ENCODE data around the gene STARD10. TPM values are rescaled to one million over a fixed set of nuclear protein-coding genes. Genes with fewer than 3 reads are reported as not detected.

The STARD10 gene
- polyA plus RNA-seq, 1 donor: 49.5 TPM

DNA sequence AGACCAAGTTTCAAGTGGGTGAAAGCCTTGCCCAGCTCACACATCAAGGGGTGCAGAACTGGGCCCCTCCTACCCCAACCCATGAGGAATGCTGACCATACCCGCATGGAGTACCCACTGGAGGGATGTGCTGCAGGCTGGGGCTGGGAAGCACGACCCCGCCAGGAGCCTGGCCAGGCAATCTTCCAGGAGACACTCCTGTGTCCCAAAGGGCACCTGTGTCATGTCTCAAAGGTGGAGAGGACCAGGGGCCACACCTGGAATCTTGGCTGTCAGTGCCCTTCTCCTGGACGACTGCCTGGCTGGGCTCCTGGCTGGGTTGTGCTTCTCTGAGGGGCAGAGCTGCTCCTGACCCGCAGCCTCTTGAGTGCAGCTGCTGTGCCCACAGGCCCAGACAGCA, 48.3 kb downstream of the STARD10 start:
- no peak for DNase-seq (ENCODE audit: low read depth)

DNA sequence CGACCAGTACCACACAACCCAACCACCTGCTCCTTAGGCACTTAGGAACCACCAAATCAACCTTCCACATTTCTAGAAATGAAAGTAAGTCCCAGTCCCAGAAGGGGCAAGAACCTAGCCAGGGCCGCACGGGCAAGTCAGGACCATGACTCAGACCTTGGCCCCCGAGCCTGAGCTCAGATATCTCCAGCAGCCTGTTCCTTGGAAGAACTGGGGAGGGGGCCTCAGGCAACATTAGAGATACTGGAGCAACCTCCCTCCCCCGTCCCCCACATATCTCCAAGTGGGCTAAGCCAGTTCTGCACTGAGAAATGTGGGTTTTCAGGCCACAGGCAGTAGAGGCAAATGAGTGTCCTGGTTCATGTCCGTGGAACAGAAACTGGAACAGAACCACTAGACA, 49.4 kb downstream of the STARD10 start:
- no peak for DNase-seq (ENCODE audit: low read depth)

DNA sequence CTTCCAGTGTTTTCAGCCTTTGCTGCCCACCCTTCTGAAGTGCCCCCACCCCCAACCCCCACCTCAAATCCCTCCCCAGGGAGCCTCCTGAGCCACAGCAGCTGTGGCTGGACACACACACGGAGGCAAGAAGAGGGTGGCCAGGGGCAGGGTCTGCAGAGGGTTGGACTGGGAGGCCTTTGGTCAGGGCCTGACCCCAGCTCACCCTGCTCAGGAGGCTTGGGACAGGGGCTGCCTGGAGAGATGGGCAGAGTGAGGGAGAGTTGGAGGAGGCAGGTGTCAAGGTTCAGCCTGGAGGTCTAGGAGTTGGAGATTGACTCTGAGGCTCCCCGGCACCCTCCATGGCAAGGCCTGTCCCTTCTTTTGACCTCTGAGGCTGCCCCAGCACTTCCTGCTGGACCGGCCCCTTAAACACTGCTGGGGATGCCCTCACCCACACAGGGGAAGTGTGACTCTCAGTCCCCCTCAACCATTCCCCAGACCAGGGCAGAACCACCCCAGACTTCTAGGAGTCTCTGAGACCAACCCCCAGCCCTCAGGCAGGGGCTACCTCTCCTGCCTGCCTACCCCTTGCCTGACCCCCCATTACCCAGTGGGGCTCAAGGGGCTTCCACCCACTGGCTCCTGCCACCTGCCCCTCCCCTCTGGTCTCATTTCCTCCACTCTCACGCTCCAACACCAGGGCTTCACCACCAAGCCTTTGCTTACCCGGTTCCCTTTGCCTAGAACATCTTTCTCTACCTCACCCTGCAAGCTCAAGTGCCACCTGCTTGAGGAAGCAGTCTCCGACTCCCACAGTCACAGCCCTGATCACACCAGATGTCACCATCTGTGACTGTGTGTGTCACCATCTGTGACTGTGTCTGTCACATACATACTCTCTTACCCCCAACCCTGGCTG, 50.3 kb downstream of the STARD10 start:
- DNase-seq (ENCODE audit: low read depth): no peak

DNA sequence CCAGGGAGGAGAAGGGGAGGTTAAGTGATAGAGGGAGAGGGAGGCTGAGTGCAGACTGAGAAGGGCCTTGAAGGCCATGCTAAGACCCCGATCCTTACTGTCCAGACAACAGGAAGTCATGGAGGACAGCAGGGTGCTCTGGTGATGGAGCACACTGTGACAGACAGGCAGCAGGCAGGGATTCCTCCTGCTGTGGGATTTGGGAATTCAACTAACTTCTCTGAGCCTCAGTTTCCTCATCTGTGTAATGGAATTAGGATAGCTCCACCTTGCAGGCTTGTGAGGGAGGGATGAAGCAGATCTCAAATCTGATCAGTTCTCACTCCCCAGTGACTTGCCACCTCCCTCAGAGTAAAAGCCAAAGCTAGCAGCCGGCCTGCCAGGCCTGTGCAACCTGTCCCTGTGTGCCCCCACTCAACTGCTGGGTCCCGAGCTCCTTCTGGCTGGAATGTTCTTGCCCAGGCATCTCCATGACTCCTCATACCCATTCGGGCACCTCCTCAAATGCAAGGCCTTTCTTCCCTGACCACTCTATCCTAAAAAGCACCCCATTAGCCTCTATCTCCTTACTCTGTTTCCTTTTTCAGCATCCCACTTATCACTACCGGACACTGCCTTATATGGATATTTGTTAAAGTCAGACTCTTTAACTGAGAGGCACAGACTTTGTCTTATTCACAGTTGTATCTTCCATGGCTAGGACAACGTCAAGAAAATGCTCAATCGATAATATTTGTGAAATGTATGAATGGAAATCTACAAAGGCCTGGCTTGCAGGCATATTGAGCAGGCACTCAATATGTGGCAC, 51.1 kb downstream of the STARD10 start:
- no peak for DNase-seq (ENCODE audit: low read depth)

DNA sequence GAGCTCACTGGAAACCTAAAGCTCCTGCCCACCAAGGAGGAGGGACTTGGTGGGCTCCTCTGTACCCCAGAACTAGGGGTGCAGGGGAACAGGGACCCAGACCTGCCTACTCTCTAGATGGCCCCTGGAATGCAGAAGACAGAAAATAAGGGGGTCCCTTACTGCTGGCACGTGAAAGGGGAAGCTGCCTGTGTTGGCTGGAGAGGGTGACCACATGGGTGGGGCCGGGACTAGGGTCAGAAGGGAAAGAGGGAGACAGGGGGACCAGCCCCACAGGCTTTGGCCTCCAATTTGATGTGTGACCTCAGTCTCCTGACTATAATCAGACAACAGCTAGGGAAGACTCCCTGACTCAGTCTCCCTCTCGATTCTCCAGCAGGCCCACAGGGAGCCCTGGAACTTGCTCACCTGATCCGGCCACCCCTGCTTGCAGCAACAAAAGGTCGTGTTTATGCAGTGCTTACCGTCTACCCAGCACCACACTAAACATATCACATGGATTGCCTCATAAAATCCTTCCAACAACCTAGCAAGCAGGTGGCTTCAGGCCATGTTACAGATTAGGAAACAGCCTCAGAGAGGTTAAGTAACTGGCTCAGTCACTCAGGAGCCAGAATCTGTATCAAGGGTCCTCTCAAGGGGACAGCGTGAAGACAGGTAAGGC, 51.9 kb downstream of the STARD10 start:
- DNase-seq (ENCODE audit: low read depth): no peak

DNA sequence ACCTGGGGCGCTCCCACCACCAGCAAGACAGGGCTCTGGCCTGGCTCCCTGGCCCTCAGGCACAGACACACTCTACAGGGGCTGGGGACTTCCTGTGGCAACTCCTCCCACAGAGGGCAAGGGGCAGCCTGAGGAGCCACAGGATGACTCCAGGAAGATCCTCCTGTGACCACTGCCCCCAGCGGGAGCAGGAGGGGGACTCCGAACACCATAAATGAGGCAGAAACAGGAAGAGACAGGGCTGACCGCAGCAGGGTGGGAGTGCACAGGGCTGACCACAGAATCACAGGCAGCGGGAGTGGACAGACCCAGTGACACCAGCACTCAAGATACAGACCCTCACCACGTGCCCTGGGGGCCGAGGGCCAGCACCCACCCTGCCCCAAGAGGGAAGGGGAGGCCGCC, 52.4 kb downstream of the STARD10 start:
- no peak for DNase-seq (ENCODE audit: low read depth)

DNA sequence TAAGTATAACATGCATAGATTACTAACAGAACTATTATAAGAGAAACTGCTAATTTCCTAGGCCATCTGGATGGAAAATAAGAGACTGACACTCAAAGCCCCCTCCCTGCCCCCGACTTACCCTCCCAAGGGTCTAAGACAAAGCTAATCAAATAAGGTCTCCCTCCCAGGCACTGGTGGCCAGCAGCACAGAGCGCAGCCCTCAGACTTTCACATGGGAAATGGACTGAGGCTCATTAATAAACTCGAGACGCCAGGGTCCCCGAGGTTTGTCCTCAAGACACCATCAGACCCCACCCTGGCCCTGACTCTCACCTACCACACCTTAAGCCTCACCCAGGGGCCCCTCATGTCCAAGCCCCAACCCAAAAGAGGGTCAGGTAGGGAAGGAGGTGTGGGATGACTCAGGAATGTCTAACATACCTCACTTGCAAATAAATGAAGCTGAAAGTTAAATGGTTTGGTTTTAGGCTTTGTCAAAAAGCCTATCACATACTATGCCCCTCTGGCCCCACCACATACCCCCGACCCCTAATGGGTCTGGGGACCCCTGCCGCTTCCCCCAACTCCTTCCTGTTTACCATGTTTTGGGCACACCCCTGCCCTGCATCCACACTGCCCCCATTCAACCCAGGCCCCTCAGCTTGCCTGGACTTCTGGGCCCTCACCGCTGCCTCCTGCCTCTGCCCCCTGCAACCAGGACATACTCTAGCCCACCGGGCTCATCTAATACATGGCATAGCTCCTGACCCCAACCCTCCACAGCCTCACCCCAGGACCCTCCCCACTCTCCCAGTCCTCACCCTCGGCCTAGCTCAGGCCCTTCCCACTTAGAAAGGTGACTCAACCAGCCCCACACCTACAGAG, 53.1 kb downstream of the STARD10 start:
- DNase-seq (ENCODE audit: low read depth): no peak

DNA sequence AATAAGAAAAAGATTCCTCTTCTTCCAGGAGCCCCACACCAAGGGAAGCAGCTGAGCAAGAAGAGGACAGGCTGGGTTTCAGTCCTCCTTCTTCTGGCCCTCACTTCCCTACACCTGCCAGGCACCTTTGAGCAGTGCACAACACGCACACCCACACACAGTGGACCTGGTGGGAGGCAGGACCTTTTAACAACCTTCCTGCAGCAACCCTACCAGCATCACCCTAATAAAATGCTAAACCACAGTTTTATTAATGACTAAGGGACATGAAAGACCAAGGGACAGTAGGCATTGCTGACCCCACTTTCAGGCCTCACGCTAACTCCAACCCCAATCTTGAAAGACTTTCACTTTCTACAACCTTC, 53.8 kb downstream of the STARD10 start:
- no peak for DNase-seq (ENCODE audit: low read depth)

DNA sequence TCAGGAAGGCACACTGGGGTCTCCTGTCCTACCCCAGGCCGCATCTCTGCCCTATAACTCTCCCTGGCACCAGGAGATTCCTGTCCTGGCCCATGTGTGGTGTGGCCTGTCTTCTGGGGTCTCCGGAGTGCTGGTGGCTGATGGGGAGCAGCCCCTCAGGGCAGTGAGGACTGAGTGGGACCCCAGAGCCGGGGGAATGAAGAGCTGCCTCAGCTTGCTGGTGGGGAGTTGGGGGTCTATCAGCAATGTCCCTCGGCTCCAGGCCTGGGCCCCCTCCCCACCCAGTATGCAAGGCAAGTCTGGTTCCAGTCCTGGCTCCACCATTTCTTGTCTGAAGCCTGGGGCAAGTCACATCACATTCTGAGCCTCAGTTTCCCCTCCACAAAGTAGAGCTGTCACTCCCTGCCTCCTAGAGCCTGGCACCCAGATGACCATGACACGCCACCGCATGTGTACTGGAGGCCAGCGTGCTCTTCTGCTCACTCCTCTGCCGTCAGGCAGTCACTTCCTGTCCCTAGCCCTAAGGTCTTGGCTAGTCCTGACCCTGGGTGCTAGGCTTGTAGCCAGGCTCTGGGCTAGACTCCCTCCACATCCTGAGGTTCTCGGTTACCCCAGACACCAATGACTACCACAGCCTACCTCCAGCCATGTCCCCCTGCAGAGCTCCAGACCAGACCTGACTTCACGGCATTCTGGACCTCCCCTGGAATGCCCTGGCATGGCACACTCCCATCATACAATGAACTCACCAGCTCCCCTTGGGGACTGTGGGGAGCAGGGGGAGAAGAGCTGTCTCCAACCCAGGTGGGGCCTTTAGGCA, 54.4 kb downstream of the STARD10 start:
- DNase-seq (ENCODE audit: low read depth): no peak

DNA sequence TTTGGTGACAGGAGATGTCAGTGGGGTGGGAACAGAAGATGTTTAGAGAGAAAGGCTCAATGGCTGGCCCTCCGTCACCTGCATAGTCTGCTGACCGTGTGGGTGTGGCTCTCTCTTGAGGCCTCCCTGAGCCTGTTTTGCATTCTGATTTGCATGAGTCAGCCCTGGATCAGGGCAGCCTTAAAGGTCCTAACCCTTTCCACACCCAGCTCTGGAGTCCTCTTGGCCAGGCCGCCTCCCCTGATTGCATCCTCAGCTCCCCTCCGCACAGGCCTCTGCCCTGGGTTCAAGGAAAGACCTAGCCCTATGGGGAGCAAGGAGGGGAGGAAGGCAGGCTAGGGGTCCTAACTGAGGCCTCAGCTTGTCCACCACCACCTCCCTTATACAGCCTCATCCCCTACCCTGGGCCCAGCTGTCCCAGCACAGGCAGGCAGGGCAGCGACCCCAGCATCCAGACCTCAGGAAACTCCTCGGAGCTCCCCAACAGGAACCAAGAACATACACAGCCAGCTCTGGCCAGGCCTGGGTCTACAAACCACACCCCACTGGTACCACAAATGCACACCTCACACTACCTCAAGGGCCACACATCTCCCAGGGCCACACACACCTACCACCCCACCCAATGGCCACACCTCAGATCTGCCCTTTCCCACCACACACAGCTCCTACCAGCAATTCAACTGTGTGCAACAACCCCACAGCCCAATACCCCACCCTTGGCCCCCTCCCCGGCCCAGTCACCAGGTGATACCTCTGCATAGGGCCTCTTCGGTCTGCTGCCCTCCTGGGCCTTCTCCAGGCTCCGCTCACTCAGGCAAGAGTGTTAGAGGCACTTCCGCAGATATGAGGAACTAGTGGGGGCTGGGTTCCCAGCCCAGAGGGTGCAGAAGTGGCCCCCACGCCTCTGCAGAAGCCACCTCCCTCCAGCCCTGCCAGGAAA, 55.4 kb downstream of the STARD10 start:
- no peak for DNase-seq (ENCODE audit: low read depth)

DNA sequence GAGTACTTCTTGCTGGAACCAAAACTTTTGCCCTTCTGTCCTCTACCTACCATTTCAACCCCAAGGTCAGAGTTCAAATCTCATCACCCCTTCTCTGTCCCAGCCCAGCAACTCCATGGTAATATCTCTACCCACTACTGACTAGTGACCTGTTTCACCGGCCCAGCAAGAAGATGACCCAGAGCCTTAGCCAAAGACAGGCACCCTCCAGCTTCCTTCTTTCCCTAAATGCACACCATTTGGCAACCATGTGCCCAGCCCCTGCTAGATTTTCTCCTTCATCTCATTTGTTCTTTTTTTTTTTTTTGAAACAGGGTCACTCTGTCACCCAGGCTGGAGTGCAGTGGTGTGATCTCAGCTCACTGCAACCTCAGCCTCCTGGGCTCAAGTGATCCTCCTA, 56.5 kb downstream of the STARD10 start:
- DNase-seq (ENCODE audit: low read depth): no peak

DNA sequence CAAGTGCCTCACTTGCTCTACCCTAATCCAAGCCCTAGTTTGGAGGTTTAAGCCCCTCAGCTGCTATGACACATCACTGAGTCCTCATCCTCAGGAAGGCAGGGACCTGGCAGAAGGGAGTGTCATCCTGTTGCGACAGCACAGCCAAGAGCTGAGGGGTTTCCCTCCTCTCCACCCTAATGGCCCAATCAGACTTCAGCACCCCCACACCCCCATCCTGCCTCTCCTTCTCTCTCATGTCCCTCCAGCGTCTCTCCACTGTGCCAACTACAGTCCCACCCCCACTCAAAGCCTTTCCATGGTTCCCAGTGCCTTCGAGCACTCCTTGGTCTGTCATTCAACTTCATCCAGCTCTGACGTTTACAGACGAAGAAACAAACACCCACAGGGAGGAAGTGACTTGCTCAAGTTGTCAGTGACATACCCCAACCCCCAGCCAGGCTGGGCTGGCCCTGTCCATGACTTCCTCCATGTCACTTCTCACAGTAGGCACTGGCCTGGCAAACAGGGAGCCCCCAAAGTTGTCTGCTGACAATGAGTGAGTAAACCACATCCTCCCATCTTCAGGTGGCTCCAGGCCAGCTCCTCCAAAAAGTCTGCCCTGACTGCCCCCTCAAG, 57.3 kb downstream of the STARD10 start:
- DNase-seq (ENCODE audit: low read depth): no peak

DNA sequence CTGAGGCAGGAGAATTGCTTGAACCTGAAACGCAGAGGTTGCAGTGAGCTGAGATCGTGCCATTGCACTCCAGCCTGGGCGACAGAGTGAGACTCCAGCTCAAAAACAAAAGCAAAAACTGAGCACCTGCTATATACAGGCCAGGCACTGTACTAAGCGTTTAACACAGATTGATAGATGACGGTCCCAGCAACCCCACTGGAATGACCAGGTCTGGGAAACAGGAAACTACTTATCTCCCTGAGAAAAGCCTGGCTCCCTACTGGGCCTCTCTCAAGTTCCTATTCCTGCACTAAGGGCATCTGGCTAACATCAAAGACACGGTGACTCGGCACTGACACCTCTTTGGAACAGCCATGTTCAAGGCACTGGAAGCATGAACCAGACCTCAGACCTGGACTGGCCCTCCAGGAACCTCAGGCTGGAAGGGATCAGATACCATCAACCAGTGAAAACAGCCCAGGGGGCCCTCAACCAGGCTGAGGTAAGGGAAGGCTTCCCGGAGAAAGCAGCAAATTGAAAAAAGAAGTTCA, 58.3 kb downstream of the STARD10 start:
- no peak for DNase-seq (ENCODE audit: low read depth)

DNA sequence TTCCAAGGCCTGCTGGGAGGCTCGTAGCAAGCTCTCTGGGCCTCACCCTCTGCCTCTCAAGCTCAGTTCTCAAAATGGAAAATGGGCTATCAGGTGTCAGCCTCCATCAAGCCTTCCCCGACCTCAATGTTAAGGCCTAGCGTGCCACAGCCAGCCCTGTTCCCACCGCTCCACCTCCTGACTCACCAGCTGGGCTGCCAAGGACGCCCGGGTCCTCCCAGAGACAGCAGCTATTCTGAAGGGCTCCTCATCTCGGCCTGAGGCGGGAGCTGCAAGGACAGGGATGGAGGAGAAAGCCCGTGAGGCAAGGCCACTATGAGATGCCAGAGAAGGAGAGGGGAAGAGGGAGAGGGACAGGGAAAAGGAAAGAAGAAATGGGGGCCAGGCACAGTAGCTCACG, 61.5 kb downstream of the STARD10 start:
- no peak for DNase-seq (ENCODE audit: low read depth)

DNA sequence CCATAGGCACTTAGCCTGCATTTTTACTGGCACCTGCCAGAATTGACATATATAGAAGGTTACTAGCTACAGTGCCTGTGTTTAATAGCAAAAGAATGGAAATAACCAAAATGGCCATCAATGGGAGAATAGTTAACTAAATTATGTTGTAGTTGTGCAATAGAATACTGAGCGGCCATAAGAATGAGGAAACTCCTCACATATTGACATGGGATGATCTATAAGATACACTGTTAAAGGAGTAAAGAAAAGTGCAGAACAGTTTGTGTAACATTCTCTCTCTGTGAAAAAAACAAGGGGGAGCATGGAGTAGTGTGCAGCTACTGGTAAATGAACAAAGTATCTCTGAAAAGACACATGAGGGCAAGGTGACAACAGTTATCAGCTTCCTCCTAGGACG, 63.1 kb downstream of the STARD10 start:
- no peak for DNase-seq (ENCODE audit: low read depth)

DNA sequence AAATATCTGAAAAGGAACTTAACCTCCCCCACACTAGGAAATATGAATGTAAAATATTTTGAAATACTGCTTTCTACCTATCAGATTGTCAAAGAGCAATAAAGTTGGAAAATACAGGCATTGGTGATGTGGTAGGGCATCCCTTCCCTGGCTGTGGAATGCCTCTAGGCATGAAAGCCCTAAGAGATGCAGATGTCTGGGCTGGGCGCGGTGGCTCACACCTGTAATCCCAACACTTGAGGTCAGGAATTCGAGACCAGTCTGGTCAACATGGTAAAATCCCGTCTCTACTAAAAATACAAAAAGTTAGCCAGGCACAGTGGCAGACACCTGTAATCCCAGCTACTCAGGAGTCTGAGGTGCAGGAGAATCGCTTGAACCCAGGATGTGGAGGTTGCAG, 63.6 kb downstream of the STARD10 start:
- DNase-seq (ENCODE audit: low read depth): no peak

DNA sequence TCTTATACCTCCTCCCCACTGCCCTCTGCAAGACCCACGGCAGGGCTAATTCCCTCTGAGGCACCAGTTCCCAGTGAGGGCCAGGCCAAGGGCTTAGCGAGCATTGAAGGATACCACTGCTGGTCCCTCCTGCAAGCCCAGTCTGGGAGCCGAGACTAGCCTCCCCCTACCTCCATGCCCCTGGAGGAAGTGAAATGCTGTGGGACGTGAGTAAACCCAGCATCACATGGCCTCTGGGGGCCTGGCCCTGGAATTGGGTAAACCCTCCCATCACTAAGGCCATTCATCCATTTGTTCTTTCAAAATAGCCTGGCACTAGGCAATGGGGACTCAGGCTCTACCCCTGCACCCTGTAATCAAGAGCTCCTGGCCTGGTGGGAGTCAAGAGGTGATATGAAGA, 66.3 kb downstream of the STARD10 start:
- DNase-seq (ENCODE audit: low read depth): no peak

DNA sequence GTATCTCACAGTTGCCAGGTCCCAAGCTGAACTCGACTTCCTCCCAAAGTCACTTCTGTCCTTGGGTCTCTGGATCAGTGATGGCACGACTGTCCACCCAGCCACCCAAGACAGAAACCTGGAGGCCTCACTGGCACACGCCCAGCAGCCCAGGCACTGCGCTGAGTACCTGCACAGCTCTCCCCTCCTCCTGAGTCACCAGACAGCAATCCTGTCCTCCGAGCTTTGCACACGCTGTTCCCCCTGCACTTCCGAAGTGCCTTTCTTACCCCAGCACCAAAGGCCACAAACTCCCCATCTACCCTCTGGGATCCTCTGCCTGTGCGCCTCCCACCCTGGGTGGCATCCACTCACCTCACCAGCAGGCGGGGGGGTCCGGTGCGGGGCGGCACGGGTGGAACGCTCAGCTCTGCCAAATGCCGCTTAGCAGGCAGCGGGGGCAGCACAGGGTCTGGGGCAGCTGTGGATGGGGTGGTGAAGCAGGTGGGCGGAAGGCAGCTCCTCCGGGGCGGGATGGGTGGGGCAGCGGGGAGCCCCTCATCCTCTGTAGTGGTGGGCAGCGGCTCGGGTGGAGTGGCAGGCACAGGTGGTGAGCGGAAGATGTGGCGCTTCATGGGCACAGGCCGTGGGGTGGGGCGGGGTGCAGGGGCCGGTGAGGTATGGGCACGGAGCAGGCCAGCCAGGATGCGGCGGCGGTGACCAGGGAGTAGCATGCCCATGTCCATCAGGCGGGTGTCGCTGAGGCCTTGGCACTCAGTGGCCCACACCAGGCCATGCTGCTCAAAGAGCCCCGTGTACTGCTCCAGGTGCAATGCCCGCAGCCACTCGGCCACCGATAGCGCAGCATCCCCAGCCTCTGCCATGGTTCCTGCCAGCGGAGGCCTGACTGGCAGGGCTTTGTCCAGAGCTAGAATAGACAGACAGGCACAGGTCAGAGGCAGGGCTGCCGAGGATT, 67.3 kb downstream of the STARD10 start:
- DNase-seq (ENCODE audit: low read depth): no peak

All from forelimb muscle (tissue), 1 donor.